ENCODE data around the gene ARHGEF28. TPM values are rescaled to one million over a fixed set of nuclear protein-coding genes. Genes with fewer than 3 reads are reported as not detected.
A peak's percentile ranks its signal among the peaks of the same experiment; 100 is the strongest.

Gene ARHGEF28
- total RNA-seq, 1 donor from 2014 or later = 6.1 TPM

- FAIRE-seq (no peak), DNase-seq (ENCODE audit: low spot score in 2 of 2) (no peak)
Measured at GRCh38 chr5:73911761-73912393, 285.9 kb downstream of the ARHGEF28 start.

- FAIRE-seq = no peak
- no peak for DNase-seq (ENCODE audit: low spot score in 2 of 2)
Measured at GRCh38 chr5:73912821-73913271, 286.9 kb downstream of the ARHGEF28 start.

DNA sequence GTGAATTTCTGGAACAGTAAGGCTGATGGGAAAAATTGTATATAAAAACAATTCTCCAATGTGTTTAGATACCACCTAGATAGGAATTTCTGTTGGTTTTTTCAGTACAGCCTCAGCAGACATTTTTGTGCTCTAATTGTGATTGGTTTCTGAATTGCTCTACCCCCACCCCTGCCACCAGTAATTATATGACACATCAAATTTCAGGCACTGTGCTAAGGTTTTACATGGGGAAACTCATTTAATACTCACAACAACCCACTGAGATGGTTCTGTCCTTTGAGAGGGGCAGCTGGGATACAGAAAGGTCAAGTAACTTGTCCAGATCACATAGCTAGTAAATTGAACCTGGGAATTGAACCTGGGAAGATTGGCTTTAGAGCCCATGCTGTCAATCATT, 288.0 kb downstream of the ARHGEF28 start:
- no peak for FAIRE-seq
- DNase-seq (ENCODE audit: low spot score in 2 of 2) = no peak

DNA sequence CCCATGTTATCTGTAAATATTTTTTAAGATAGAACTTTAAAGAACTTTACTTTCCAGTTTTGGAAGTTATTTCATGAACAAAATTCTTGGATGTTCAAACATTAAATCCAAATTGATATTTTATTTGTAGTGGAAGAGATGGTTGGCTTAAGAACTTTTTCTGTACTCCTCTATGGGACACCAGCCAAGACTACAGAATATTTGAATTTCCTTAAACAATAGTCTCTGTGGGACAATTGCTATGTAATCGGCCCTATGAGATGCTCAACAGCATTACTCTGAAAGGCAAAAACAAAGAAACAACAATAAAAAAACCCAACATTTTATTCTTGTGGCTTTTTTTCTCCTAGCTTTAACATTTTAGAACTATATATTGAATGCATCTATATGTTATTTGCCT, 289.3 kb downstream of the ARHGEF28 start:
- FAIRE-seq (peak; percentile 37), DNase-seq (ENCODE audit: low spot score in 2 of 2) (no peak)

DNA sequence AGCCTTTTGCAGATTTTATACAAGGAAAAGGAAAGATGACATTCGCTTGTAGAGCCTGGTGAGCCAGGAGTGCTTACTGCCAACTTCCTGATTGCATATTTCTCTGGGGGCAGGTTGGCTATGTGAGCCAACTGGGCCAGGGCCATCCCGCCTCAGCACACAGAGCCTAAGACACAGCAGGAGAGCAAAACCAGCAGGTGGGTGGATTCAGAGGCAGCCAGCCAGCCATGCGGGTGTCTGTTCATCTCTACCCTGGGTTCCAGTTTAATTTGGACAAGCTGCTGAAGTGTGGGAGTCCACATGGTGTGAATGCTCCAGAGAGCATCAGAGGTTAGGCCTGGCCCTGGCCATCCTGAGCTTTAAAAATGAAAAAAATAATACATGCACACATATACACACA, 291.4 kb downstream of the ARHGEF28 start:
- no peak for FAIRE-seq

GRCh38 chr5:73917891-73918290, 291.9 kb downstream of the ARHGEF28 start:
- FAIRE-seq (no peak), DNase-seq (ENCODE audit: low spot score in 2 of 2) (no peak)

More for the DNA sequence above, 291.4 kb downstream of the ARHGEF28 start:
- DNase-seq (ENCODE audit: low spot score in 2 of 2) = no peak

- no peak for FAIRE-seq
- no peak for DNase-seq (ENCODE audit: low spot score in 2 of 2)
Measured at GRCh38 chr5:73918791-73919221, 292.8 kb downstream of the ARHGEF28 start.

GRCh38 chr5:73921741-73922140, 295.7 kb downstream of the ARHGEF28 start:
- no peak for FAIRE-seq
- no peak for DNase-seq (ENCODE audit: low spot score in 2 of 2)

DNA sequence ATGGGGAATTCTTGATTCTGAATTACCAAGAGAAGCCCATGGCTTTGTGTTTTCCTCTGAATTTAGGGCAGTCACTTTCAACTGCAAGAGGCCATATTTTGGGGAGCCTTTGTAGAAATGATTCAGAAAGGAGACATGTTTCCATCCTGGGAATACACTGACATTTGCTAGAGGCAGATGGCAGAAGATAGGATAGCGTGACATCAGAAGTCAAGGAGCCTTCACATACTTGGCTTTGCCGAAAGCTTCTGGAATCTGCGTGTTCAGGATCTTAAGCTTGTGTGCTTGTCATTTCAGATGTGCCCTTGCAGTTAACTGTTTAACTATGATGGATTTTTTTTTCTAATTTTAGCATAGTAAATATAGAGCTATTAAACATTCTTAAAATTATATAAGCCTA, 296.2 kb downstream of the ARHGEF28 start:
- FAIRE-seq = no peak
- DNase-seq (ENCODE audit: low spot score in 2 of 2) = no peak

- DNase-seq (ENCODE audit: low spot score in 2 of 2) (no peak), FAIRE-seq (no peak)
Measured at GRCh38 chr5:73922875-73923557, 297.0 kb downstream of the ARHGEF28 start.

DNA sequence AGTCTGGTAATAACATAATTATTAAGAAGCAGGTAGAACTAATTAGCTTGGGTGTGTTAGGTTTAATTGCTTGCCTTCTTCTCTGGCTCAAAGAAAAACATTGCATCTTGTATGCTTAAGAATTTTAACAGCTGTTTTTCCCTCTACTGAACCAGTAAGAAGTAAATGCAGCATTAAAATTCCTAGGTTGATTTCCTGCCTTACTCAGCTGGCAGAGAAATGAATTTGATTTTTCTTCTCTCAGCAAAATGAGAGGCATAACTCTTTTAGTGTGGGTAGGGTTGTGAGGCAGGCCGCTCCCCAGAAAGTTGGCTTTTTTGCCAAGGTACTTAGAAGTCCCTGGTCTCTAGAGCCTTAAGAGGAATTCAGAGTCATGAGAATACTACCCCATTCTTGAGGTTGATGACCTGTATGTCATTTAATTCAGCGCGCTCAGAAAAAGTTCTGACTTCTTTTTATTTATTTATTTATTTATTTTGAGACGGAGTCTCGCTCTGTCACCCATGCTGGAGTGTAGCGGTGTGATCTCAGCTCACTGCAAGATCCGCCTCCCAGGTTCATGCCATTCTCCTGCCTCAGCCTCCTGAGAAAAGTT, 302.6 kb downstream of the ARHGEF28 start:
- DNase-seq (ENCODE audit: low spot score in 2 of 2) (no peak), FAIRE-seq (no peak)

DNA sequence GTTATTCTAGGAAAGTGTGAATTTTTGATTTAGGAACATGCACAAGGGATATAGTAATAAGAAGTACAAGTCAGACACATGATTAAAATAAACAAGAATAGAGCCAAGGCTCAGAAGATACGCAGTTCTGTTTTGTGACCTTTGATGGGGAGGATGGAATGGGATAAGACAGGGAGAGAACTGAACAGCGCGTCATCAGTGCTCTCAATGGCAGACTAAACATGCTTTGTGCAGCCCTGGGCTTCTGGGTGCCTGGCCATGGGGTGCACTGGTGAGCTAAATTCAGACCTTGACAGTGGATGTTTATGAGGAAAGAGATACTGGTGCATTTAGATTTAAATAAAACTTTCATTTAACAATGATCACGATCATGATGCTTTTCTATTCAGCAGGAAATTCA, 309.7 kb downstream of the ARHGEF28 start:
- FAIRE-seq (no peak), DNase-seq (ENCODE audit: low spot score in 2 of 2) (no peak)

- FAIRE-seq (no peak), DNase-seq (ENCODE audit: low spot score in 2 of 2) (no peak)
Measured at GRCh38 chr5:73938280-73938937, 312.4 kb downstream of the ARHGEF28 start.

GRCh38 chr5:73938938-73939320, 312.9 kb downstream of the ARHGEF28 start:
- DNase-seq (ENCODE audit: low spot score in 2 of 2) (no peak), FAIRE-seq (no peak)

DNA sequence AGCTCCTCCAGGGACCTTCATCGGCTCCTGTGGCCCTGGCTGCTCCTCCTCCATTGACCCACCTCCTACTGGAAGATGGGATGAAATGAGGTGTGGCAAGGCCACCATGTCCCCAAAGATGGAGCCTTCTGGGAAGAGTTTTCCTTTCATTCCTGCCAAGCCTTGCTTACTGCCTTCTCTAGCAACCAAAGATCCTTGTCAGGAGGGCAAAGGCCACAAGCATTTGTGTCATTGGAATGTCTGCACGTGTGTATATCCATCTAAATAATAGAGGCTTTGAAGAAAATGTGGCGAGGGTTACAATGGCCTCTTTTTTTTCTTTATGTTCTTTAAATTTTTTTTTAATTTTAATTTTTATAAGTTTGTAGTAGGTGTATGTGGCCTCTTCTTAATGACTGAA, 313.6 kb downstream of the ARHGEF28 start:
- no peak for FAIRE-seq
- no peak for DNase-seq (ENCODE audit: low spot score in 2 of 2)

GRCh38 chr5:73940026-73940425, 314.0 kb downstream of the ARHGEF28 start:
- DNase-seq (ENCODE audit: low spot score in 2 of 2) (no peak), FAIRE-seq (no peak)

- DNase-seq (ENCODE audit: low spot score in 2 of 2) = no peak
- FAIRE-seq = no peak
Measured at GRCh38 chr5:73940801-73941200, 314.8 kb downstream of the ARHGEF28 start.

DNA sequence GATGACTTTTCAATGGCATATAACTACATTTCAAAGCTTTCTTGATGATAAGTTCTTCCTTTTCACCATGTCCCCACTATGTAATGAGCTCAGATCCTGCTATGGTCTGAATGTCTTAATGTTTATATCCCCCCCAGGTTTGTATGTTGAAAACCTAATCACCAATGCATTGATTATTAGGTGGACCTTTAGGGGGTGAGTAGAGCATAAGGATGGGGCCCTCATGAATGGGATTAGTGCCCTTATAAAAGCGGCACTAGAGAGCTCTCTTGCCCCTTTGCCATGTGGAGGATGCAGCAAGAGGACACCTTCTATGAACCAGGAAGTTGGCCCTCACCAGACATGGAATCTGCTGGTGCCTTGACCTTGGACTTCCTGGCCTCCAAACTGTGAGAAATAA, 316.8 kb downstream of the ARHGEF28 start:
- FAIRE-seq = no peak
- DNase-seq (ENCODE audit: low spot score in 2 of 2) = no peak

DNA sequence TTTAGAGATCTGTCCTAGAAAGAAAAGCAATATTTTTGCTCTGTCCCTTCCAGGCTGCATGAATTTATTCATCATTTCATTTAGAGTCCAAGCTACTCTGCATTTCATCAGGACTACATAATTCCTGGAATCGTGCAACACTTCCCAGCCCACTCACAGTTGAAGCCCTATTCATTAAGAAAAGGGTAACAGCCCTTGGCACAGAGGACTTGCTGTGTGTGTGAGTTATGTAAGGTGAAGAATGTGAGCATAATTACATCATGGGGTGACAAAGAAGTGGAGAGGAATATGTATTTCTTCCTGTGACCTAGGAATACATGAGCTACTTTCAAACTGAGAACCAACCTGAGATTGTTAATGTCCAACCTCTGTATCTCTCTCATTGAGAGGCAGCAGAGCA, 317.4 kb downstream of the ARHGEF28 start:
- FAIRE-seq = no peak
- DNase-seq (ENCODE audit: low spot score in 2 of 2) = no peak

GRCh38 chr5:73944581-73944980, 318.6 kb downstream of the ARHGEF28 start:
- FAIRE-seq = no peak
- DNase-seq (ENCODE audit: low spot score in 2 of 2) = no peak

GRCh38 chr5:73945505-73945904, 319.5 kb downstream of the ARHGEF28 start:
- no peak for DNase-seq (ENCODE audit: low spot score in 2 of 2)

More at GRCh38 chr5:73945505-73945904, 319.5 kb downstream of the ARHGEF28 start:
- FAIRE-seq = no peak

Data from frontal cortex (tissue), 4 donors.